GM19099 (cell line): ENCODE results near the gene TMEM63B.

Experiments
- POLR2A ChIP-seq: IDR thresholded peaks from 3 replicates; pipeline ENCODE4 v1.6.1; 2011; ENCODE audit warnings: low read depth; ENCODE audit not compliant: insufficient read length; ENCODE audit errors: extremely low read depth

TMEM63B gene

GRCh38 chr6:44180406-44180805 is 53.1 kb downstream of the TMEM63B start:
- TF ChIP-seq POLR2A: no peak

GRCh38 chr6:44180886-44181285 is 53.5 kb downstream of the TMEM63B start:
- TF ChIP-seq POLR2A: no peak

DNA sequence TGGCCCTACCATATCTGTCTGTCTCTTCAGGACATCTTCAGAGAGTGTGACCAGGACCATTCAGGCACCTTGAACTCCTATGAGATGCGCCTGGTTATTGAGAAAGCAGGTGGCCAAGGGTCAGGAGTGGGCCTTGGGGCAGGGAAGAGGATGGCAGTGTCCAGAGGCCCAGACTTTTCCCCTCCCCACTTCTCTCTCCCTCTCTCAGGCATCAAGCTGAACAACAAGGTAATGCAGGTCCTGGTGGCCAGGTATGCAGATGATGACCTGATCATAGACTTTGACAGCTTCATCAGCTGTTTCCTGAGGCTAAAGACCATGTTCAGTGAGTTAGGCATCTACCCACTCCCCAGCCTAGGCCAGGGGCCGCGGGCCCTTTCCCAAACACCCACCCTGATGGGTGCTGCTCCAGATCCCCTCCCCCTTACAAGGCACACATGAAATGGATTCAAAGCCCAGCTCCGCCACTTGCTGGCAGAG is 55.6 kb downstream of the TMEM63B start:
- no peak for TF ChIP-seq POLR2A

GRCh38 chr6:44183783-44184182 is 56.4 kb downstream of the TMEM63B start:
- TF ChIP-seq POLR2A: no peak

DNA sequence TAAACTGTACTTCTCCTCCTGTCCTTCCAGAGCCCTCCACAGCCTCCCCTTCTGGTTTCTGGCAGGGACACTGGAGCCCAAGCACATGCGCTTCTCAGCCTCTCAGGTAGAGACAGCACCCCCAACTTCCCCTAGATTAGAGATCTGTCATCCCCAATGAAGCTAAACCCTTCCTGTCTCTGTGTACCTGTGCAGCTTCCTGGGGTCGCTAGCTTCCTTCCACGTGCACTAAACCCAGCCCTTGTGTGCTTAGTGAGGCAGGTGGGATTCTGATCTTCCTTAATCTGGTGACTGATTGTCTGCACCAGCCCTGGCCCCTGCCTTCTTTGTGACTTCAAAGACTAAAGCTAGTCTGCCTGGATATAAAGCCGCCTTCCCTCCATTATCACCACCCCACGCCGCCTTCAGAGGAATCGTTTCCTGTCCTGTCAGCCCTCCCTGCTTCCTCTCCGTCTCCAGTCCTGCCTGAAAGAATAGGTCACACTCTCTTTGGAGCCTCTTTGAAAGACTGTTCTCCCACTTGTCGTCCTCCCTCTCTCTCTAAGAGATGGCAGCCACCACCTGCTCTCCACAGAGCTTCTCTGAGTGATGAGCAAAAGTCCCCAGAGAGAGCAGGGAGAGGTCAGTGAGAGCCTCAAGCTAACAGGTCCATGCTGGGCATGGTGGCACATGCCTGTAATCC is 58.7 kb downstream of the TMEM63B start:
- TF ChIP-seq POLR2A: no peak

DNA sequence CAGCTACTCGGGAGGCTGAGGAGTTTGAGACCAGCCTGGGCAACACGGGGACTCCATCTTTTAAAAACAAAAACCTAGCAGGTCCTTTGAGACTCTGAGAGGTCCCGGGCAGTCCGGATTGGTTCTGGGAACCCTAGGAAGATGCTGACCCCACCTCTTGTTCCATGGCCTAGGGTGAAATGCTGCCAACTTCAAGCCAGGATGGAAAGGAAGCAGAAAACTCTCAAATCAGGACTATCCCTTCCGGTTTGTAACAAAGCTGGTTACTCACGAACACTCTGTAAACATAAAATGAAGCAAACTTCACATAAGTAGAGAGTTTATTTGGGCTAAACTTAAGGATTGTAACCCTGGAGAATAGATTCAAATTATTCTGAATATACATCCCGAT is 59.3 kb downstream of the TMEM63B start:
- TF ChIP-seq POLR2A: no peak

DNA sequence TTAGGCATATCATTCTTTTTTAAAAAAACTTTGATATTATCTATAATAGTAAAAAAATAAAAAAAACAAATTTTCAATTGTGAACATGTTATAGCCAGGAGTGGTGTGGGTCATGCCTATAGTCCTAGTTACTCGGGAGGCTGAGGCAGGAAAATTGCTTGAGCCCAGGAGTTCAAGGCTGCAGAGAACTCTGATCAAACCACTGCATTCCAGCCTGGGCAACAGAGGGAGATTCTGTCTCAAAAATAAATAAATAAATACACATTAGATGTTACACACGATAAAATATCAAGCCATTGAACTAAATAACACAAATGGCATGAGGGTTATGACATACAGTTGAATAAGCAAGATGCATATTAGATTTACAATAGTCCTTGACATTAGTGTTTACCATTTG is 61.5 kb downstream of the TMEM63B start:
- TF ChIP-seq POLR2A: no peak

DNA sequence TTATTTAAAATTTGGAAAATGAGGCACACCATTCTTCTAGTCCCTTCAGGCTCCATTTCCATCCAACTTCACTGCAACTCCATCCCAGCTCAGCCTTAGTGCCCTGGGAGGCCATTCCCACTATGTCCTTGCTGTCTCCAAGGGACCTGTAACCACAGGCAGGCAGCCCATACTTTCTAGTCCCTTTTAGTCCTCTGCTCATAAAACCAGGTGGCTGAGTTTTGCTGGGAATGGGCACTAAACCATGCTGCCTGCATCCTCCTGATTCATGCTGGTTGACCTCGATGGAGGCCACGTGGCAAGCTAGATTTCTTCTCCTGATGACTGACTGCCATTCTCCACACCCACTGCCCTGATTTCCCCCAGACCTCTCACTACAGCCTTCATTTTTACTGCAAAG is 61.9 kb downstream of the TMEM63B start:
- no peak for TF ChIP-seq POLR2A

- no peak for TF ChIP-seq POLR2A
Measured at GRCh38 chr6:44190715-44191114, 63.4 kb downstream of the TMEM63B start.

DNA sequence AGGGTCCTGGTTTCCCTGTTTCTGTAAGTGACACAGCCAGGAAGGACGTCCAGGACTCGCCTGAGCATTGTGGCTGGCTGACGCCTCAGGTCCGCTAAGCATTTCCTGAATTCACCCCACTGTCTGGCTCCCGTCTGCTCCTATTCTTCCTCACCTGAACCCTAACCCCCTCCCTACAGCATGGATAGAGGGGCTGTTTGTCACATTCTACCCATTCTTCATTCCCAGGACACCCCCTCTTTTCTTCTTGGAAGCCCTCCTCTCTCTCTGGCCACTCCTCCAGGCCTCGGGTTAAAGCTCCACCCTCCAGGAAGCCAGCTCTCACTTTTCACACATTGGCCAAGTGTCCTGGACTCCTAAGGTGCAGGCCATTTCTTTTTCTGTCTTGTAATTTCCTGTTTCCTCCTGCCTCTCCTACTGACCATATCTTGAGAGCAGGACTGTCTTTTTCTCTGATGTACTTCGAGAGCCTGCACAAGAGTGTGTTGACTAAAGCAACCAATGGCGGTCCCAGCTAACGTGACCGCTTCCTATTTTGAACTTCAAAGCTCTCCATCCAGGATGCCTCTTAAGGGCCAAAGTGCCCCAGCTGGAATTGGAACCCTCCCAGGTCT is 65.2 kb downstream of the TMEM63B start:
- no peak for TF ChIP-seq POLR2A

DNA sequence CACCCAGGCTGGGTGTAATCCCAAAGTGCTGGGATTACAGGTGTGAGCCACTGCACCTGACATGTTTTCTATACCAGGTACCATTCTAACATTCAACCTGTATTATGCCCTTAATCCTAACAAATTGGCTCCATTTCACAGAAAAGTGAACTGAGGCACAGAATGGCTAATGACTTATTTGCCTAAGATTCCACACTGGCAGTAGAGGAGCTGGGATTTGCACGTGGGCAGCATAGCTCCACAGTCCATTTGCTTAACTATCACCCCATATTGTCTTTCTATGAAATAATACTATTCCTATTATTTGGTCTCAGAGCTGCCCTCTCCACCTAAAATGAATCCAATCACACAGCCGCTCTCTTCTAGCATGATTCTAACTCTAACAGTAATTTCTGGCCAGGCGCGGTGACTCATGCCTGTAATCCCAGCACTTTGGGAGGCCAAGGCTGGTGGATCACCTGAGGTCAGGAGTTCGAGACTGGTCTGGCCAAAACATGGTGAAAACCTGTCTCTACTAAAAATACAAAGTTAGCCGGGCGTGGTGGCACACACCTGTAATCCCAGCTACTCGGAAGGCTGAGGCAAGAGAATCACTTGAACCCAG is 66.1 kb downstream of the TMEM63B start:
- no peak for TF ChIP-seq POLR2A

- TF ChIP-seq POLR2A: no peak
Measured at GRCh38 chr6:44194326-44194725, 67.0 kb downstream of the TMEM63B start.

DNA sequence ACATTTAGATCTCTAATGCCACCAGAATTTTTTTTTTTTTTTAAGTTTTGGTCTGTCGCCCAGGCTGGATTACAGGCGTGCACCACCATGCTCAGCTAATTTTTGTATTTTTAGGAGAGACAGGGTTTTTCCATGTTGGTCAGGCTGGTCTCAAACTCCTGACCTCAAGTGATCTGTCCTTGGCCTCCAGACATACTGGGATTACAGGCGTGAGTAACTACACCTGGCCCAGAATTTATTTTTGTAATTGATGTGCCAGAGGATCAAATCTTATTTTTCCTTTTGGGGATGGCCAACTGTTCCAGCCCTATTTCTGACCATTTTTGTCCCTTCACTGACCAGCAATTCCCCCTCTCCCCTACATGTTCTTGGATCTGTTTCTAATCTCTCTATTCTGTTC is 71.3 kb downstream of the TMEM63B start:
- no peak for TF ChIP-seq POLR2A

DNA sequence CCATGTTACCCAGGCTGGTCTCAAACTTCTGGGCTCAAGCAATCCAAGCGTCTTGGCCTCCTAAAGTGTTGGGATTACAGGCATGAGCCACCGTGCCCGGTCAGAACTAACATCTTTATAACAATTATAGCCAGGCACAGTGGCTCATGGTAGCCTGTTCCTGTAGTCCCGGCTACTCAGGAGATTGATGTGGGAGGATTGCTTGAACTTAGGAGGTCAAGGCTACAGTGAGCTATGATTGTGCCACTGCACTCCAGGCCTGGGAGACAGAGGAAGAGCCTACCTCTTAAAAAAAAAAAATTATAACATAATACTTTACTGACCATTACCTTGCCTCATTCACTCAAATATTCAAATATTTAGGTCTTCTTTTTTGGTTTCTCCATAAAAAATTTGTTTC is 72.5 kb downstream of the TMEM63B start:
- no peak for TF ChIP-seq POLR2A

- no peak for TF ChIP-seq POLR2A
Measured at GRCh38 chr6:44201200-44201599, 73.8 kb downstream of the TMEM63B start.

GRCh38 chr6:44201638-44202303 is 74.4 kb downstream of the TMEM63B start:
- no peak for TF ChIP-seq POLR2A

DNA sequence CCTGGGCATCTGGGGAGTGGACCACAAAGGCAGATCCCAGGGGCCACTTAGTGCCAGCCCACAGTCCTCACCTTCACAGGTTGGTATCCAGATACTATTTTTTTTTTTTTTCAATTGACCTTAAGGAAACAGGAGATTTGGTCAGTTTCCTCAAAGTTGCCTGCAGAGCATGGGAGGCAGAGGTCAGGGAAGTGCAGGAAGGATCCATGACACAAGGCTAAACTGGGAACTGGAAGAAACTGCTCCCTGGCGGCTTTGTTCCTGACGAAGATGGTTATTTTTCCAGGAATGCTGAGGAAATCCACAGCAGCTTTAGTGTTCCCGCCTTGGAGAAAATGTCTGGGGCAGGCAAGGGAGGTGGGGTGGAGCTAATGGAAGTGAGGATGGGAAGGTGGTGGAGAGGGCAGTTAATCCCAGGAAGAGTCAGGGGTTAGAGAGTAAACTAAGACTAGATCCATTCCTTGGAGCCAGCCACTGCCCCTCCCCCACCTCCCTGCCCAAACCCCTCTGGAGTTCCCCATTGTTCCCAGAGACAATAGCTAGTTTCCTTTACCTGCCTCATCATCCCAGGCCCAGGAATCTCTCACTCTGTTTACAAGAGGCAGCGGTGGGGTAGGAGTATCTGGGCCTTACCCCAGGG is 75.1 kb downstream of the TMEM63B start:
- no peak for TF ChIP-seq POLR2A
